Kidney epithelial cell (primary cell): ENCODE data around the gene WTIP. TPM values are rescaled to one million over a fixed set of nuclear protein-coding genes. Genes with fewer than 3 reads are reported as not detected.
"Not testable (repeated sequence)": the region's sequence is repeated elsewhere in the genome, so short reads cannot be mapped to it uniquely, and the experiment has no call there.

Experiments used
- DNase-seq: peaks from one replicate; pipeline ENCODE4 v3.0.0-alpha.2; 2010; ENCODE audit warnings: low read depth
- H3K27me3 ChIP-seq: 2 replicates; pipeline ENCODE4 v1.6.0; 2011; ENCODE audit warnings: low read length; ENCODE audit not compliant: control insufficient read depth, insufficient read depth
- H3K36me3 ChIP-seq: 2 replicates; pipeline ENCODE4 v1.5.1; 2011; ENCODE audit warnings: low read length; ENCODE audit not compliant: control insufficient read depth, insufficient read depth
- H3K4me3 ChIP-seq: 2 replicates; pipeline ENCODE4 v1.5.1; 2011; ENCODE audit warnings: low read depth, mild to moderate bottlenecking, control low read depth, low read length
- CTCF ChIP-seq: IDR thresholded peaks from 2 replicates; pipeline ENCODE4 v1.5.1; 2011; ENCODE audit warnings: mild to moderate bottlenecking, moderate library complexity, low read length, control low read depth, inconsistent platforms; ENCODE audit not compliant: insufficient read depth, poor library complexity, severe bottlenecking
- total RNA-seq: library from RNA; depleted of rRNA; stranded (reverse); fragments of >200 nt; gene quantifications from 2 replicates; pipeline ENCODE4 v1.2.3, GENCODE V29; 2015

WTIP gene
- total RNA-seq, 1 donor from 2014 or later = 33.4 TPM

GRCh38 chr19:34475026-34475974 lies 6.3 kb upstream of the WTIP start:
- TF ChIP-seq CTCF = no peak
- Histone ChIP-seq H3K36me3 (peaks cover 1% of the 10 kb centered on the region), H3K27me3 (no peaks in the 10 kb centered on the region), H3K4me3 (no peak overlapping the region)
- DNase-seq = peak; percentile 32

- Histone ChIP-seq H3K36me3 (peaks cover 1% of the 10 kb centered on the region), H3K4me3 (no peak overlapping the region), H3K27me3 (no peaks in the 10 kb centered on the region)
- no peak for TF ChIP-seq CTCF
- DNase-seq = no peak
Observed at GRCh38 chr19:34475975-34476594, 5.5 kb upstream of the WTIP start.

GRCh38 chr19:34478496-34478895 lies 3.1 kb upstream of the WTIP start:
- not testable (repeated sequence) for H3K36me3 ChIP-seq, H3K27me3 ChIP-seq, DNase-seq, H3K4me3 ChIP-seq

GRCh38 chr19:34479396-34479795 lies 2.2 kb upstream of the WTIP start:
- DNase-seq = no peak
- no peaks in the 10 kb centered on the region for H3K36me3 ChIP-seq
- no peak for TF ChIP-seq CTCF

GRCh38 chr19:34480491-34480890 lies 1.1 kb upstream of the WTIP start:
- H3K4me3 ChIP-seq = no peak overlapping the region
- TF ChIP-seq CTCF = no peak
- no peaks in the 10 kb centered on the region for H3K27me3 ChIP-seq
- no peaks in the 10 kb centered on the region for H3K36me3 ChIP-seq
- DNase-seq = no peak

More at GRCh38 chr19:34479396-34479795, 2.2 kb upstream of the WTIP start:
- Histone ChIP-seq H3K27me3 (no peaks in the 10 kb centered on the region), H3K4me3 (no peak overlapping the region)

- no peak for TF ChIP-seq CTCF
- Histone ChIP-seq H3K27me3 (no peaks in the 10 kb centered on the region), H3K4me3 (peak overlapping the region; percentile 74), H3K36me3 (no peaks in the 10 kb centered on the region)
- DNase-seq = no peak
Observed at GRCh38 chr19:34481861-34482379, 362 bp downstream of the WTIP start.
